Retina (tissue), 1 donor: ENCODE data around the gene JAG1.

Experiments
- DNase-seq: peaks from one replicate; pipeline ENCODE4 v3.0.0-alpha.2; 2016

JAG1 gene

DNA sequence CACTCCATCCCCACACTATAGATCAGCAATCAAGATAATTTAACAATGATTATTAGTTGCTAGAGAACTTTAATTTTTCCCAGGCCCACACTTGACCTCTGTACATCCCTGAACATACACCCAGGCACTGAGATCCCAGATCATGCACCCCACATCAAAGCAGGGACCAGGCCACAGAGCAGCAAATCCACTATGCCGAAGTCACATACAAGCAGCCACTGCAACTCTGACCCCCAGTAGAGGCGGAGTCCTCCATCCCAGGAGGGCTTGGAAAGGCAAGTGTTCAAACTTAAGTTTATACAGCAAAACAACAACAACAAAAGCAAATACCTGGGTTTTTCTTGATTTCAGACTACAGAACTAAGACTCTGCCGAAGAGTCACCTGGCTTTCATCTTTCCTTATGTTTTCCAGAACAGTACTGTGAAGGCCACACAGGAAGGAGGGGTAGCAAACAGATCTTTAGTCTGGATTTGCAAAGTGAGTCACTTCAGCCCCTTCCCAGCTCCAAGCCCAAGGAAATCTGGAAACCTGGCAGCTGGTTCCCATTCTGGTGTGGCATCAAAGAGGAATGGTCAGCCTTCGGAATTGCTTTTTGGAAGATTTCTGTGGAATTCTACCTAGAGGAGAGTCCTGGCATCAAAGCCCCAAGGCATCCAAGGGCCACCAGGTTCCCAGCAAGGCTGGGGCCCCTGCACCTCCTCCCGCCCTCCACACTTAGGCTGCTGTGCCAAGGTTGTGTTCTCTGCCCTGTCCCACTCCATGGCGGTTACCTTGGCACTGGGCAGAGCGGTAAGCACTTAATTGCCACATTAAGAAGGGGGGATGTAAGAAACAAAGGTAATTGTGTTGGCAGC lies 7.3 kb downstream of the JAG1 start:
- DNase-seq = no peak

DNA sequence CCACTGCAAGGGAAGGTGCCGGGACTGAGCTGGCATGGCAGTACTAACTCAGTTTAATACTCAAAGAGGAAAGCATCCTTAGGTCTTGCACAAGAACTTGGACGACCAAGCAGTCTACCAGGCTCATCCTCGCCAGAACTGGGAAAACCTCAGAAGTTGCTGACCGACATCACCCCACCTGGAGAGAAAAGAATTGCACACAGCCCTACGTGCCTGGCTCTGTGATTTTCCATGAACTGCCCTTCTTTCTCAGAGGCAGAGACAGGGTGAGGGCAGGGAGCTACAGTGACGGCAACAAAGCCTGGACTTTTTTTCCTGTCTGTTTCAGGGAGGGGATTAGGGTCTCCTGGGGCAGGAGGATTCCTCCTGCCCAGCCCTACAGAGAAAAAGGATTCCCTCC lies 8.0 kb downstream of the JAG1 start:
- no peak for DNase-seq

DNA sequence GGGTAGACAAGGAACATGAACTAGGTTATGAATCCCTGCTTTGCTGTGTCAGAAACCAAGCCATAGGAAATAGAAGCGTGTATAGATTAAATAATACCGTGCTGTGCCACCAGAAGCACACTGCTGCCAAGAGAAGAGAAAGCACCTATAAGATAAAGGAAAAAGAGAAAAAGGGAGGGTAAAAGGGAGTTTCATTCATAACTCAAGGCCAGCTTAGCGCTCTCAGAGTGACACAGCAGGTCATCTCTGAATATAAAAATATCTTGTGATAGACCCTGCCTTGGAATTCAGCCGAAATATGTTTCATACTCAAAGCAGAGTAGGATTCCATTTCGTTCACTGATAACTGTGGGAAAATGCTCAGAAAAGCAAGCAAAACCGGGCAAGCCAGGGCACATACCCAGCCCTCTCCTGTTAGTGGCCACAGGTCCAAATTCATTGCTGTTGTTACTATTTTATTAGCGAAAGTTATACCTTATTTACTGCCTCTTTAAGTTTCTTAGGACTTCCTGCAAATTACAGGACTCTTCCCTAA lies 8.7 kb downstream of the JAG1 start:
- no peak for DNase-seq

DNA sequence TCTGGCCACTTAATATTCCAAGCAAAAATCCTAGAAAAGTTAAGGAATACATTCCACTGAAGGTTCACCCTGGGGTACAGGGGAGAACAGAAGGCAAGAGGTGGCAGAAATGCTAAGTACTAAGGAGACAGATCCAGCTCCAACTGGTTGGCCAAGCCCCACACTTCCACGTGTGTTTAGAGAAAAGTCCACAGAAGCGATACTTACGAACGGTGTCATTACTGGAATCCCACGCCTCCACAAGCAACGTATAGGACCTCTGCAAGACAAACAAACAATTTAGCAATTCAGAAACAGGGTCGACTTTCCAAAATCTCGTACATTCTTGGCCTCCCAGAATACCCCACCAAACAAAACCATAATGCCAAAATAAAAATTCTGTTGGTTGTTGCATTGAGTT lies 10.0 kb downstream of the JAG1 start:
- no peak for DNase-seq

DNA sequence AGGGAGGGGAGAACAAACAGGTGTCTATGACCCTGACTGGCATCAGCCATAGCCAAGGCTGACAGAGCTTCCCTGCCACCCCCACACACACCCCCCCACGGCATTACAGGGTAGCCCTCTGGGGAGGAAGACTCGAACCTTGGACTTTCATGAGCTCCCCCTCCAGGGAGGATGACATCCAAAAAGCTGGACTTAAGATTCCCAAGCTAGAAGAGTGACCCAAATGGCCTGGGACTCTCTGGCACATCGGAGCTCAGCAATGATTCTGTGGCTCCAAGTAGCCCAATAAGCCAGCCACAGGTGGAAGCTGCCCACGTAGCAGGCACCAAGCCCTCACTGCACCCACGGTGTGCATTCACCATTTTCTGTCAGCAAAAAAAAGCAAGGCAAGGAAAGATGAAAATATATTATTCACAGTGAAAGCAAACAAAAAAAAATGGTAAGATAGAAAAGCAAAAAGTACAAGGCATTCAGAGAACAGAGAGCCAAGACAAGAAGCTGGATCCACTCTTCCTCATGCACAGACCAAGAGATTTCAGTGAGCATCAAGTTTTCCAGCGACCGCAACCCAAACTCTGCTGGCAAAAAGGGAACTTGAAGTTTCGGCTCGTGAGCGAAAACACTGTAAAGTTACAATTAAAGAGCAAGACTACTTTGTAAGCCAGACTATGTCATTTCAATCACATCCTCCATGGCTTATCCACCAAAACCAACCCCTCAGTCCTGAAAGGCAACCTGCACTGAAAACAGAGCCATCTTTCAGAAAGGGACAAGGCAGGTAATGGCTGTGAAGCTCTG lies 10.9 kb downstream of the JAG1 start:
- DNase-seq = no peak

DNA sequence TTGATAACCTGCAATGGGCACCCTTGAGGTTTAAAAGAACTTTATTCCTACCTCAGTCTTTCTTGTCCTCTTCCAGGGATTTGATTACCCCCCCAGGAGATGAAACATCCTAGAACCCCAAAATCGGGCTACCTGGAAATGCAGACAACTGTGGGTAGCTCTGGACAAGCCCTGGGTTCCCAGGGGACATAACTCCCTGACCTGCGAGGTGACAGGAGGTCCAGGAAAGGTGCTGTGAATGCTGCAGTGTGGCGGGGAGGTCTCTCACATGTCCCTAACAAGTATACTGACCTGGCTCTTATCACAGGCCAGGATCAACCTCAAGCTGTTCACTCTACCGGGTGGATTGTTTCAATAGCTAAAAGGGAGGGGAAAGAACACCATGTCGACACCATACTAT lies 11.6 kb downstream of the JAG1 start:
- DNase-seq = no peak

DNA sequence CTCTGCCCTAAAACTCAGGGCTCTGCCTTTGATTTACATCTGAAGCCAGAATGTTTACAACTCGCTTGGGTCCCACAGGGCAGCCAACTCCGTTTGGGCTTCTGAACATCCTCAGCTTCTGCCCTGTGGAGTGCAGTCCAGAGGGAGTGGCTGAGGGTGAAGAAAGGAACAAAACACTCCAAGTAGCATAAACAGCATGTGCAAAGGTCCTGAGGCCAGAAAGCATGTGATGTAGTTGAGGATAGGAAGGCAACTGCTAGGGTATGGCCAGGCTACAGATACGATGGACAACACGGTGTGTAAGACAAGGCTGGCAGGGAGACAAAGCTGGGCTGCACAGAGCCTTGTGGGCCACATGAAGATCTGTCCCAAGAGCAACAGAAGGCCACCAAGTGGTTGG lies 12.5 kb downstream of the JAG1 start:
- no peak for DNase-seq

DNA sequence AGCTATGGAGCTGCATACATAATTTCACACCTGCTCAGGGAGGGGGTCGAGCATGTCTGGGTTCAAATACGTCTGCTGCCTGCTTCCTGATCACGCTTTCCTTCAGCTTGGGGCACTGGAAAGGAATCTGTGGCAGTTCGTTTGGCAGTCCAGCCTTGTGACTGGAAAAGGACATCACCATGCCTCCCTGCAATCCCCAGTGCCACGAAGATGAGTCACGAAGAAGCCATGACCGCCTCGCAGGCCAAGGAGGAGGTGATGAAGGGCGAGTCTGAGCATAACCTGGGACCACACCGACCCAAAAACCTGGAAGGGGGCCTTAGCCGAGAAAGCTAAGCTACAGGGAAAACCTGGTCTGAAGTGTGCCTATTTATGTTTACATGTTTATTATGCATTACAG lies 13.1 kb downstream of the JAG1 start:
- DNase-seq = no peak

DNA sequence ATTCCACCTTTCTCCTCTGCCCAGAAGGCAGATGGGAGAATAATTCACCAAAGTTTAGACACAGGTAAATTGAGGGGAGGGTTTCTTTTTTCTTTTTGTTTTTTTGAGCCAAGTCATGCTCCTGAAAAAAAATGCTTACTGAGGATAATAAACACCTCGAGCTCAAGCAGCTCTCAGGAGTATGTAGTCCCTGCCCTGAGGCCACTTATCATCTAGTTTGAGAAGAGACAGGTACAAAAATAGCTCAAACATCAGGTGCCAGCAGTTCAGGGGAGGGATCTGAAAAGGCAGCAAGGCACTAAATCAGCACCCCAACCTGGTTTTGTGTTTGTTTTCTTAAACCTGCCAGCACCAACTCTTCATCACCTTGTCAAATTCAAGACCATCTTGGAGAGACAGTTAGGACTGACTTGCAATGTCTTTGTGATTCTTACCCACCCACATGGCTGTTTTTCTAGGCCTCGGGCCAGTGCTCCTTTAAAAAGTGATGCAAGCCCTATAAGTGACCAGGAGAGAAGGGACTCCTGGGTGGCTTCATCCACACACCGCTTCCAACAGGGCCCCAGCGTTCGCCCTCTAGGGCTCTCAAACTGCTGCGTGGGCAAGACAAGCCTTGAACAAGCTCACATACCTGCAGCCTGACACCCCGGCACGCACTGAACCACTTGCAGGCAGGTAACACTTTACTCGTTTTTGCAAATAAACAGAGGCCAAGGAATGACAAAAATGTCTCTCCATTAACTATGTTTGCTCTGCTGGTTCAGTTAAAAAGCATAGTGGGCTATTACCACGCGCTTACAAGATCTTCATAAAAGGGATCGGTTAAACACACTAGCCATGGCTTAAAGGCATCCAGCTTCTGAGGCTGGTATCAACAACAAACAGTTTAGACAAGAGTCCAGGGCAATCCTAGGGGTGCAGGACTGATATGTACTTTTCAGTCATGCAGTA lies 13.9 kb downstream of the JAG1 start:
- no peak for DNase-seq

DNA sequence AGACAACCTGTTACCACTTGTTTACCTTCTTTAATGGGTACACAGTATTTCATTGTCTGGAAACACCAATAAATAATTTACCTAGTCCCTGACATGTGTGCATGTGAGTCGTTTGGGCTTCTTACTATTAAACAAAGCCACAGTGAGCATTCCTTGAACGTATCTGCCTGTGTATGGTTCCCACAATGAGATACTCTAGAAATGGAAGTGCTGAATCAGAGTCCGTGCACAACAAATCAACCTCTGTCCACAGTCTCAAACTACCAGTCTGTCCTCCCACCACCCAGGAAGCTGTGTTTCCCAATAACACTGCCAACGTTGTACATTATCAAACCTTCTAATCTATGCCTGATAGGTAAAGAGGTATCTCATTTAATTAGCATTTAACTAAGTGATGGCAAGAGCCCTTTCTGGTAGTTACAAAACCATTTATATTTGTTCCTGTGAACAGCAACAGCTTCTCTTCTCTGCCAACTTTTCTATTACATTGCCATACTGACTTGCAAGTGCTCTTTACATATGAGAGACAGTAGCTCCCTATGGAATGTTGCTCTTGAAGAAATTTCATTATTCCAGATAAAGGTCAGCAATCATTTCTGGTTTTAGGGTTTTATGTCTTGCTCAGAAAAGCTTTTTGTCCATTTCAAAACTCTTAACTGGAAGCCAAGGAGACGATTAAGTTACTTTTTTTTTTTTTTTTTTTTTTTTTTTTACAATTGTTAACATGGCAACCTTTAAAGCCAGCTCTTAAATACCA lies 14.7 kb downstream of the JAG1 start:
- no peak for DNase-seq

DNA sequence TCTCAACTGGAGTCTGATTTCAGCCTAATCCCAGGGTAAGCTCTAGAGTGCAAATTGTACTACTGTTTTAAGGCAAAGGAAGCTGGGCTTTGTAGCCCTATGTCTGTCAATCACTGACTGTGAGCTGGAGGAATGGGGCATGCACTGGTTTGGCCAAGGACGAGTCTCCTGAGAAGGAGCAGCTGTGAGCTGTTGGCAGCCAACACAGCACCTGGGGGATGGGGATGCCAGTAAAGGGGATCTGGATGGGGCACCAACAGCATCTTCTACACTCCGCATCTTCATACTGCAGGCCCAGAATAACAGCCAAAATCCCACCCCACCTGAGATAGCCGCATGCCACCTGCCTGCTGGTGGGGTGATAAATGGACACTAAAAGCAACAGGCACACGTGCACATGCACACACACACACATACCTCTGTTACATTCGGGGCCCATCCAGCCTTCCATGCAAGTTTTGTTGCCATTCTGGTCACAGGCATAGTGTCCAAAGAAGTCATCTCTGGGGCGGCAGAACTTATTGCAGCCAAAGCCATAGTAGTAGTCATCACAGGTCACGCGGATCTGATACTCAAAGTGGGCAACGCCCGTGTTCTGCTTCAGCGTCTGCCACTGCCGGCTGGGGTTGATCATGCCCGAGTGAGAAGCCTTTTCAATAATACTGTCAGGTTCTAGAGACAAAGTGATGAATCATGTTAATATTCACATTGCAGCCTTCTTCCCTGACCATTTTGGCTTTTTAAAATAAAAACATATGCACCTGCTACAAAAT lies 15.6 kb downstream of the JAG1 start:
- DNase-seq = no peak

DNA sequence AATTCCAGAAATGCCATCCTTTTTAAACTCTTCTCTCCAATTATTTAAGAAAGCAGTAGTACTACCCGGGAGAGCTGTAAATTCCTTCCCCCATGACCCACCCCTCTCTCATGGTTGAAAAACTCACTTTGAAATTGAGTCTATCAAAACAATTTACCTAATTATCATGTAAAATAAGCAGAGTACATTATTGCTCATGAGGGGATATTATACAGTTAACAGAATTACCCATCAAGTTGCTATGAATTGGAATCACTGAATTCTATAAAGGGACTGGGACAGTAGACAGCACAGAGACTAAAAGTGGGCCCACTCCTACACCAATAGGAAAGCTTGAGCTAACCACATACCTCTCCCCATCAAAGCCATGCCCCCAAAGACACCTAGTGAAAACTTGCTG lies 16.3 kb downstream of the JAG1 start:
- DNase-seq = no peak

DNA sequence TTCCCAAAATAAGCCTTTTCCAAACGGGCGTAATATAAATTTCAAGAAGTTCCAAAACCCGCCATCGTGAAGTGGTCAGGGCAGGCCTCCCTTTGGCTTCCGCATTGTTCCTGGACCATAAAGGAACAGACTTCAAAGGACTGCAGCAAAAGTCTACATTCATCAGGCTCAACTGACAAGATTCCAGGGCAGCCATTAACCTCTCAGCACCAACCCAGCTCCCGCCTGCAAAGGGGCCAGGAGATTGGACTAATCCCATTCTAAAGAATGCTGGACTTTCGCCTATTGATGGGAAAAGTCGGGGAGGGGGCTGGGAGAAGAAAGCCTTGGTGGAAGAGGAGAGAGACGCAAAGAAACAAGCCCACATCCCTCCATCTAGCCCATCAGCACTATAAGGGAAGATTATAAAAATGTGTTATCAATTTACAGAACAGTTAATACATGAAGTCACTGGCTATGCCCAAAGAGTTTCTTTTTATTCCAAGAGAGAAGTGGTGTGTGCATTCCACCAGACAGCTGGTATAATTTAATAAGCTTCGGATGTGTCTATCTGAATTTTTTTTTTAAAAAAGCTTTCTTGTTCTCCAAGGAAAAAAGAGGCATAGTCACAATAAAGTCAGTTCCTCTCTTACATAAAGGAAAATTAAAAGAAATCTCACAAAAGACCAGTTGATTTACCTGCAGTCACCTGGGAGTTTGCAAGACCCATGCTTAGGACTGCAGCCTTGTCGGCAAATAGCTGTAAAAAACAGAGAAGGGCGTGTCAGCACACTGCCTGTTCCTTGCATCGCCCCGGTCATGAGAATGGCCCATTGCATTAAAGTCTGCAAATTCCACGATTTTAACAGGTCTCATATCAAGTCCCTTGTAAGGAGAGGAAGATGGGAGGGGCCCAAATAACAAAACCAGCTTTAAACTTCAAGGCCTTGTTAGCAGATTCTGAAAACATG lies 17.8 kb downstream of the JAG1 start:
- DNase-seq = peak; percentile 50

DNA sequence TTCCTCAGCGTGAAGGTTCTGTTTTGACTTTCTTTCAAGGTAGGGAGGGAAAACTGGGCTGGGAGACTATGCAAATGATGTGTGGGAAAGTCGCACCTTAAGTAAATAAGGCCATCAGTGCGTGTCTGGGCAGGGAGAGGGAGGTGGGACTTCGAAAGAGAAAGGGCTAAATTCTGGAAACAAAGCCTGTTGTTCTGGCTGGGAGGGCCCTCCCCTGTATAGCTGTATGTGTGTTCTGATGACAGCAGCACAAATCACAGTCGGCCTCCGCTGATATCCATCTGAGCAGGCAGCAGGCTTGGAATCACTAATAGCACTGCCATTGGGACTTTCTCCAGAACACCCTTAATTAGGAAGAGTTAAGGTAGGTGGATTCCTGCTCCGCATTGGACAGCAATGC lies 19.2 kb downstream of the JAG1 start:
- DNase-seq = no peak

DNA sequence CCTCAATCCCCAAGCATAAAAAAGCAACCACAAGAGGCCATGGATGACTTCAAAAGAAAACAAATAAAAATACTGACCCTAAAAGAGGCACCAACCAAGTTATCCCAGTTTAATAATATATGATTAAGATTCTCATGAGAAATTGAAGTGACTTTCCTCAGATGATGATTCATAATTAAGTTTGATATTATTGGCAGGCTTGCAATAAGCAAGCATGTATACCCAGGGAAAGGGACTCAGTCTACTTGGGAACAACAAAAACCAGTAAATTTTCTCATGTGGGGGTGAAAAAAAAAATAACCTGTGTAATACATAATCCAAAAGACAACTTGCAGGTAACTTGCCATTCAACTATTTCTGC lies 19.6 kb downstream of the JAG1 start:
- DNase-seq = no peak

DNA sequence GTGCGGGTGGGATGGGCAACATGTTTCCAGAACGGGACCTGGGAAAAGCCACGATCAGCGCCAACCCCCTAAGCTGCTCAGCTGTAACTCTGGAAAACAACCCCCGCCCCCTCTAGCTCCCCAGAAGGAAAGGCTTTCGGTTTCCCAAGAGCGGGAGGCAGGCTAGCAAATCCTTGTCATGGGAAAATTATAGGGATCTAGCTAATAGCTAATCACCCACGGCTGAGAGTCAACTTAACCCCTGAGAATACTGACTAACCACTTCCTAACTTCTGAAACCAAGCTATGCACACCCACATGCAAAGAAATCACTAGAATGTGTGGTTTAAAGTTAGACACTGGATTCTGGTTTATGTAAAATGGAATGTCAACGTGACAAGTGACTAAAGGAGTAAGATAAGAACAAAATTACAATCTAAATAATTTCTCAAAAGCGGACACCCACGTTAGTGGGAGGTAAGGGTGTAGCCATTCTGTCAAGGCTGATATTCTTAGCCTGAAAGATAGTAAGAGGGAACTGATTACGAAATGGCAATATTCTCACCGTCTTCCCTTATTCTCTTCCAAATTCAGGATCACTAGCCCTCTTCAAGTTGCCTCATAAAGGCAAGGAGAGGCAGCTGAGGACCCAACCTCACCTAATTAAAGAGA lies 20.1 kb downstream of the JAG1 start:
- DNase-seq = no peak

DNA sequence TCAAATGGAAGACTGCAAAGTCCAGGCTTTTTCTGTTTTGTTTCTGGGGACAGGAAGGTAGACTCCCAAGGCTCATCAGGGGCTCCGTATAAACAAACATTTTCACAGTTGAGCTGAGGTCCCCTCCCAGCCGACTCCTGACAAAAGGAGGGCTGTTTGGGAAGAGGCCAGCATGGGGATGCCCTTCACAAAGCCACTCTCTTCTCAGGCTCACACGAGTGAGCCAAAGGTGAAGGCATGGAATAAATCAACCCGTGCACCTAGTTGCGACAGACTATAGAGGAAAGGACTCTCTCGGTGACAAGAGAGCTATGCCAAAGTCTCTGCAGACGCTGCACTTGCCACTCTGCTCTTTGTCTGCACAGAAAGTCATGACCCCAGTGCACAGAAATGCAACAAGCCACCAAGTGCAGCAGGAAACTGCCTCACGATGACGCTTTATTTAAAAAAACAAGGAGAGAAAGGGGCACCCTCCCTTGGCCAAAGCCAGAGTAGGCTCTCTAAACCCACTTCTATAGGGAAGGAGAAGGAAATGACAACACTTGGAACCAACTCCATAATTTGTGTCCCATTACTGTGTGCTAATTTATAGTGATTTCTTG lies 21.0 kb downstream of the JAG1 start:
- DNase-seq = no peak

DNA sequence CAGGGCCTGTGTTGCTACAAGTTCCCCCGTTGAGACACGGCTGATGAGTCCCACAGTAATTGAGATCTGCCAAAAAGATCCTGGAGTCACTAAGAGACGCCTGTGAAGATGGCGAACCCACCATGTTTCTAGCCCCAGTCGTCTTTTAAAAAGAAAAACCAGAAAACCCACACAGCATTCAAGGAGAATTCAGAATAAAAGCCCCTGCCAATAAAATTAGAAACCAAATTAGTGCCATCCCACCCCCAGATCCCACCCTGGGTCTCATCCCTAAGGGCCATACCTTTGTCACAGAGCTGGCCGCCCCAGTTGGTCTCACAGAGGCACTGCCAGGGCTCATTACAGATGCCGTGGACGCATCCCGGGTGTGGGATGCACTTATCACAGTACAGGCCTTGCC lies 21.6 kb downstream of the JAG1 start:
- no peak for DNase-seq
